Hepatocyte (in vitro differentiated cells): ENCODE measurements around the gene TSPAN9. TPM values are rescaled to one million over a fixed set of nuclear protein-coding genes. Genes with fewer than 3 reads are reported as not detected.
A peak's percentile ranks its signal among the peaks of the same experiment; 100 is the strongest.

Experiments used
- polyA plus RNA-seq: library from polyadenylated mRNA; unstranded; fragments of >200 nt; fragmentation: Nextera tagmentation; extraction: Ambion mirVana; gene quantifications from 2 replicates; pipeline ENCODE4 v1.2.1, GENCODE V29; 2016
- small RNA-seq: library from RNA; depleted of rRNA; stranded (forward); fragments of <200 nt; gene quantifications from one replicate; pipeline ENCODE3, GENCODE V24; 2014
- total RNA-seq: library from RNA; depleted of rRNA; stranded (reverse); fragments of >200 nt; gene quantifications from 2 replicates; pipeline ENCODE4 v1.2.3, GENCODE V29; 2014

The TSPAN9 gene
- total and polyA plus RNA-seq, 2 experiments from 2014 or later = 16.6 to 38.6 TPM

Small RNA genes within 50 kb of the gene (small RNA-seq; reads per million reads assigned to genes)
- gene AC005912.1 (4.8 reads per million, percentile 93 among the genes with 10 or more reads in this experiment), gene RF00017 (not detected)

Other genes starting within 250 kb of the TSPAN9 start
- gene NRIP2, start 242.3 kb upstream of the TSPAN9 start, total RNA-seq = not detected in 2 replicates
- gene NRIP2, start 242.3 kb upstream of the TSPAN9 start, polyA plus RNA-seq = 0.30 and 0.95 TPM in 2 replicates
- not detected in 2 replicates for gene TEX52, start 220.3 kb upstream of the TSPAN9 start, total RNA-seq
- gene TEX52, start 220.3 kb upstream of the TSPAN9 start, polyA plus RNA-seq = not detected in 2 replicates
- 4.3 and 6.8 TPM in 2 replicates for gene FOXM1, start 200.2 kb upstream of the TSPAN9 start, total RNA-seq
- gene FOXM1, start 200.2 kb upstream of the TSPAN9 start, polyA plus RNA-seq = 9.4 and 11.0 TPM in 2 replicates
- 29.1 and 30.5 TPM in 2 replicates for gene RHNO1, start 200.2 kb upstream of the TSPAN9 start, total RNA-seq
- gene RHNO1, start 200.2 kb upstream of the TSPAN9 start, polyA plus RNA-seq = 29.8 and 35.5 TPM in 2 replicates
- 19.0 TPM in 2 replicates for gene TULP3, start 186.5 kb upstream of the TSPAN9 start, total RNA-seq
- 21.9 and 22.9 TPM in 2 replicates for gene TULP3, start 186.5 kb upstream of the TSPAN9 start, polyA plus RNA-seq
- gene TEAD4, start 118.0 kb upstream of the TSPAN9 start, total RNA-seq = 5.5 and 8.3 TPM in 2 replicates
- gene TEAD4, start 118.0 kb upstream of the TSPAN9 start, polyA plus RNA-seq = 12.0 and 12.7 TPM in 2 replicates